ENCODE measurements around the gene SLC5A6.
A peak's percentile ranks its signal among the peaks of the same experiment; 100 is the strongest.
"Not testable (repeated sequence)": the region's sequence is repeated elsewhere in the genome, so short reads cannot be mapped to it uniquely, and the experiment has no call there.

The SLC5A6 gene

GRCh38 chr2:27205206-27205605, 6.9 kb downstream of the SLC5A6 start:
- Mint-ChIP-seq H3K4me1 (peaks cover 32% of the 10 kb centered on the region), H3K4me3 (no peak overlapping the region), H3K27me3 (no peaks in the 10 kb centered on the region), H3K27ac (peak overlapping the region; percentile 39), H3K36me3 (peaks cover 20% of the 10 kb centered on the region), H3K9me3 (no peaks in the 10 kb centered on the region)
- CTCF ChIA-PET: no interaction called here
- no peak for DNase-seq

- no peak for DNase-seq
- Mint-ChIP-seq H3K36me3 (peaks cover 20% of the 10 kb centered on the region), H3K9me3 (no peaks in the 10 kb centered on the region), H3K27me3 (no peaks in the 10 kb centered on the region), H3K4me3 (no peak overlapping the region), H3K27ac (peak overlapping the region; percentile 39), H3K4me1 (peaks cover 26% of the 10 kb centered on the region)
- CTCF ChIA-PET: no interaction called here
Observed at GRCh38 chr2:27204566-27204965, 7.5 kb downstream of the SLC5A6 start.

GRCh38 chr2:27203741-27204140, 8.3 kb downstream of the SLC5A6 start:
- no peaks in the 10 kb centered on the region for H3K9me3 Mint-ChIP-seq
- CTCF ChIA-PET: no interaction called here
- peaks cover 20% of the 10 kb centered on the region for H3K36me3 Mint-ChIP-seq
- DNase-seq: no peak
- H3K27me3 Mint-ChIP-seq: no peaks in the 10 kb centered on the region
- H3K27ac Mint-ChIP-seq: no peak overlapping the region
- peaks cover 22% of the 10 kb centered on the region for H3K4me1 Mint-ChIP-seq
- no peak overlapping the region for H3K4me3 Mint-ChIP-seq

- Mint-ChIP-seq H3K9me3 (no peaks in the 10 kb centered on the region), H3K36me3 (peaks cover 18% of the 10 kb centered on the region), H3K4me1 (peaks cover 20% of the 10 kb centered on the region), H3K27ac (no peak overlapping the region), H3K4me3 (no peak overlapping the region), H3K27me3 (no peaks in the 10 kb centered on the region)
- no peak for DNase-seq
- CTCF ChIA-PET: interaction anchor here (0.6 to 1.0 kb wide), 2 partner anchors 11 to 33 kb away, joined by 3 read pairs; no protein-coding TSS in a partner anchor
Observed at GRCh38 chr2:27202854-27203253, 9.2 kb downstream of the SLC5A6 start.

- CTCF ChIA-PET: interaction anchor here (0.5 kb wide), 1 partner anchor 239 kb away, joined by 3 read pairs; no protein-coding TSS in a partner anchor
- Mint-ChIP-seq H3K36me3 (peaks cover 16% of the 10 kb centered on the region), H3K4me3 (no peak overlapping the region), H3K9me3 (no peaks in the 10 kb centered on the region), H3K27me3 (no peaks in the 10 kb centered on the region), H3K27ac (no peak overlapping the region), H3K4me1 (peaks cover 20% of the 10 kb centered on the region)
- no peak for DNase-seq
Observed at GRCh38 chr2:27201675-27202074, 10.4 kb downstream of the SLC5A6 start.

GRCh38 chr2:27199241-27199640, 12.8 kb downstream of the SLC5A6 start:
- H3K27ac Mint-ChIP-seq: no peak overlapping the region
- no peaks in the 10 kb centered on the region for H3K9me3 Mint-ChIP-seq
- peaks cover 3% of the 10 kb centered on the region for H3K4me1 Mint-ChIP-seq
- DNase-seq: no peak
- peaks cover 5% of the 10 kb centered on the region for H3K36me3 Mint-ChIP-seq
- CTCF ChIA-PET: no interaction called here
- H3K4me3 Mint-ChIP-seq: no peak overlapping the region
- no peaks in the 10 kb centered on the region for H3K27me3 Mint-ChIP-seq

- CTCF ChIA-PET: no interaction called here
- Mint-ChIP-seq H3K27me3 (no peaks in the 10 kb centered on the region), H3K9me3 (no peaks in the 10 kb centered on the region), H3K27ac (no peak overlapping the region), H3K36me3 (peaks cover 5% of the 10 kb centered on the region), H3K4me1 (no peaks in the 10 kb centered on the region), H3K4me3 (no peak overlapping the region)
- DNase-seq: no peak
Observed at GRCh38 chr2:27198627-27199026, 13.4 kb downstream of the SLC5A6 start.

GRCh38 chr2:27198068-27198467, 14.0 kb downstream of the SLC5A6 start:
- H3K4me1 Mint-ChIP-seq, H3K36me3 Mint-ChIP-seq, H3K4me3 Mint-ChIP-seq, H3K9me3 Mint-ChIP-seq, DNase-seq, H3K27me3 Mint-ChIP-seq, CTCF ChIA-PET, H3K27ac Mint-ChIP-seq: not testable (repeated sequence)

GRCh38 chr2:27195799-27196198, 16.3 kb downstream of the SLC5A6 start:
- H3K4me1 Mint-ChIP-seq, DNase-seq, CTCF ChIA-PET: not testable (repeated sequence)

GRCh38 chr2:27194538-27195354, 17.3 kb downstream of the SLC5A6 start:
- Mint-ChIP-seq H3K9me3 (no peaks in the 10 kb centered on the region), H3K4me1 (no peaks in the 10 kb centered on the region), H3K27ac (no peak overlapping the region), H3K27me3 (peaks cover 5% of the 10 kb centered on the region), H3K4me3 (no peak overlapping the region), H3K36me3 (no peaks in the 10 kb centered on the region)
- DNase-seq: no peak
- CTCF ChIA-PET: interaction anchor here (0.9 kb wide), 1 partner anchor 233 kb away, joined by 4 read pairs; no protein-coding TSS in a partner anchor

More at GRCh38 chr2:27195799-27196198, 16.3 kb downstream of the SLC5A6 start:
- H3K9me3 Mint-ChIP-seq, H3K36me3 Mint-ChIP-seq, H3K27ac Mint-ChIP-seq, H3K4me3 Mint-ChIP-seq, H3K27me3 Mint-ChIP-seq: not testable (repeated sequence)

GRCh38 chr2:27191070-27191829, 20.8 kb downstream of the SLC5A6 start:
- Mint-ChIP-seq H3K36me3 (no peaks in the 10 kb centered on the region), H3K9me3 (no peaks in the 10 kb centered on the region), H3K4me3 (no peak overlapping the region), H3K27ac (no peak overlapping the region), H3K4me1 (no peaks in the 10 kb centered on the region), H3K27me3 (peaks cover 17% of the 10 kb centered on the region)
- CTCF ChIA-PET: interaction anchor here (0.8 to 2.0 kb wide), 12 partner anchors 20 to 345 kb away, joined by 3 to 11 read pairs (median 3); no protein-coding TSS in a partner anchor
- peak; percentile 71 for DNase-seq

GRCh38 chr2:27189989-27190388, 22.1 kb downstream of the SLC5A6 start:
- CTCF ChIA-PET: no interaction called here
- no peak overlapping the region for H3K4me3 Mint-ChIP-seq
- H3K27ac Mint-ChIP-seq: no peak overlapping the region
- no peaks in the 10 kb centered on the region for H3K4me1 Mint-ChIP-seq
- DNase-seq: no peak
- H3K36me3 Mint-ChIP-seq: no peaks in the 10 kb centered on the region
- no peaks in the 10 kb centered on the region for H3K9me3 Mint-ChIP-seq
- peaks cover 28% of the 10 kb centered on the region for H3K27me3 Mint-ChIP-seq

GRCh38 chr2:27186613-27187345, 25.3 kb downstream of the SLC5A6 start:
- CTCF ChIA-PET: interaction anchor here (0.6 to 1.4 kb wide), 4 partner anchors 16 to 170 kb away, joined by 3 to 4 read pairs (median 3); no protein-coding TSS in a partner anchor
- Mint-ChIP-seq H3K27ac (no peak overlapping the region), H3K4me1 (no peaks in the 10 kb centered on the region), H3K36me3 (no peaks in the 10 kb centered on the region), H3K4me3 (no peak overlapping the region), H3K9me3 (no peaks in the 10 kb centered on the region), H3K27me3 (peaks cover 35% of the 10 kb centered on the region)
- no peak for DNase-seq

Measured in activated naive CD4-positive, alpha-beta T cell treated with anti-CD3 and anti-CD28 coated beads, Interleukin-2, amount 10 ng/mL, durations not matched to agents 7 days and 5 days (primary cell).